GM19193 (cell line): ENCODE measurements around the gene KLHL25.

Experiments
- POLR2A ChIP-seq: IDR thresholded peaks from 4 replicates; pipeline ENCODE4 v1.6.1; 2011; ENCODE audit not compliant: insufficient read depth, insufficient read length; ENCODE audit errors: extremely low read depth

Gene KLHL25

DNA sequence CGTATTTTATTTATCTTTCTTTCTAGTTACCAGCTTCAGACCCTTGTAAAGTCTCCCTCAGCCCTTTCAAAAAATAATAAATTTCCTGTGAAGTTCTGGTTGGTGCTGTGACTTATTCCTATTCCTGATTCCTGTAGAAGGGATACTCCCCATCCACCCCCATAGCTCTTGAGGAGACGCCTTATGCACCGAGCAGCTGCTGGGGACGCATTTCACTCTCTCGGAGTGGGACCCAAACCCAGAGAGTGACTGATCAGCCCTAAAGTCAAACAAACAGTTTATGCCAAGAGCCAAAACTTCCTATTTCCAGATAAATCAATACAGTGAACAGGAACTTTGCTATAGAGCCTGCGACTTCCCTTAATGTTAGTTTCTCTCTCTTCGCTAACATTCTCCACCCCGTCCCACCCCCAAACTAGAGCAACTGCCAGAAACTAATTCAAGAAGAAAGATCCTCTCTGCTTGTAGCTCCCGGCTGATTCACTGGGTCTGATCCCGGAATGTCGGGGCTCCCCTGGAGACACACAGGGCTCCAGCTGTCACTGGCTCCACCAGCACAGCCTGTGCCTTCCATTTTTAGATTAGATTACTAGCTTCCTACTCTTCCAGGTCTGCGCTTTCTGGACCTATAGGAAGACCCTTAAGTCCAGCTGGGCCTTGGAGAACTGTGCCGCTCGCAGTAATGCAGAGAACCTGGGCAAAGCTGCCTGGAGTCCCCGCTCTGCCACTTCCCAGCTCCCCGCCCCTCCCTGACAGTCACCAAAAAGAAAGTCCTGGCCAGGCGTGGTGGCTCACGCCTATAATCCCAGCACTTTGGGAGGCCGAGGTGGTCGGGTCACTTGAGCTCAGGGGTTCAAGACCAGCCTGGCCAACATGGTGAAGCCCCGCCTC is 45.2 kb downstream of the KLHL25 start:
- no peak for TF ChIP-seq POLR2A

- peak; percentile 32 for TF ChIP-seq POLR2A
These were observed 46.0 kb downstream of the KLHL25 start for GRCh38 chr15:85748729-85749128.

DNA sequence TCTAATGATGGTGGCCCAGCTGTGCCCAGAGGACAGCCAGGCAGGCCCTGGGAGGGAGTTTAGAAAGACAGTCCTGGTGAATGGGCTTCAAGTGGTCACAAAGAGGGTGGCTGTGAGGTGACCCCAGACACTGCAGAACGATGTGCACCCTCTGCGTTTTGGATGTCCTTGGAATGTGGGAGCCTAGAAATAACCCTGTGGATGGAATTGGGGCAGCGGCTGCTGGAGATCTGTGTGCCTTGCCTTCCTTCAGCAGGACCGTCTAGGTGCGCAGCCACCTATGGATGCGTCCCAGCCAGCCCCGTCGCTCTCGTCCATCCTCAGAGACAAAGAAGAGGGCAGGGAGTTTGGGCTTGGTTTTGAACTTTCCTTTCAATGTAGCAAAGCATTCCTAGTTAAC is 46.5 kb downstream of the KLHL25 start:
- TF ChIP-seq POLR2A: no peak

DNA sequence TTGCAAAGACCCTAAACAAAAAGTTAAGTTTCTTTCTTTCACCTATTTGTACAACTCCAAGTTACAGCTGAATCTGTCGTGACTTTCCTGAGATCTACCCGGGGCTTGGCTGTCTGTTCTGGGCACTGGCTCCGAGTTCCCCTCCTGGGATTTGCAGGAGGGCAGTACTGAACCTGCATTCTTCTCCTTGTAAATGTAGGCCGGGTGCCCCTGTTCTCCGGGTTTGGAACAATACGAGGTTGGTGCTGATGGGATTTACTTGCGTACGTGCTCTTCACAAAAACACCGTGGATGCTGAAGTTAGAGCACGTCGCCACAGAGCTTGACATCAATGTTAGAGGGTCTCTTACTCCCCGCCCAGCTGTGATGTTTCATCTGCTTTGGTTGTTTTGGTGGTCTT is 48.1 kb downstream of the KLHL25 start:
- no peak for TF ChIP-seq POLR2A

DNA sequence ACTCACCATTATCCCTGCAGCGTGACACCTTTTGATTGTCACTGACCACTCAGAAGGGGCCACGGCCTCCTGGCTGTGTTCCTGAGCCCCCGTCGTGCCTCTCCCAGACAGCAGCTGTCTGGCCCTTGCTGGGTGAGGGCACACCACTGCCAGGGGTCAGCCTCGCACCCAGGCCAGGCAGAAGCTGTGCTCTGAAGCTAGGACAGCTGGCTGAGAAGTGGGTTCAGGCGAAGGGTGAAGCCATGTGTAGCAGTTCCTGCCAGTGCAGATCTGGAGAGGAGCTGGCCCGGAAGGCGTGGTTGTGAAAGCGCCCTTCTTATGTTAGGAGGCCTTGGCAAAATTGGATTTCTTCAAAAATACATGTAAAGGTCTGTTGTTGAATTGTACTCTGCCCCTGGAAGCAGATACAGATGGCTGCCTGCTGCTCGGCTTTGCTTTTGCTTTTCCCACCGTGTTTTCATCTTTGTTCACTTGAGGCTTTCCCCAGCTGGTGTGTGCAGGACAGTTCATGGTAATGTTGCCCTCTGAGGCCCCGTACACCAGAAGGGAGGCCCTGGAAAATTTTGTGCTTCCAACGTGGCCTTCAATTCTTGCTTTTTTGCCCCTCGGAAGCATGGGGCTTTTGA is 49.1 kb downstream of the KLHL25 start:
- TF ChIP-seq POLR2A: no peak

- peak; percentile 21 for TF ChIP-seq POLR2A
These were observed 49.7 kb downstream of the KLHL25 start for GRCh38 chr15:85745023-85745422.

GRCh38 chr15:85744579-85744978 is 50.1 kb downstream of the KLHL25 start:
- no peak for TF ChIP-seq POLR2A

GRCh38 chr15:85743392-85744055 is 51.2 kb downstream of the KLHL25 start:
- no peak for TF ChIP-seq POLR2A

GRCh38 chr15:85742186-85742821 is 52.4 kb downstream of the KLHL25 start:
- no peak for TF ChIP-seq POLR2A

DNA sequence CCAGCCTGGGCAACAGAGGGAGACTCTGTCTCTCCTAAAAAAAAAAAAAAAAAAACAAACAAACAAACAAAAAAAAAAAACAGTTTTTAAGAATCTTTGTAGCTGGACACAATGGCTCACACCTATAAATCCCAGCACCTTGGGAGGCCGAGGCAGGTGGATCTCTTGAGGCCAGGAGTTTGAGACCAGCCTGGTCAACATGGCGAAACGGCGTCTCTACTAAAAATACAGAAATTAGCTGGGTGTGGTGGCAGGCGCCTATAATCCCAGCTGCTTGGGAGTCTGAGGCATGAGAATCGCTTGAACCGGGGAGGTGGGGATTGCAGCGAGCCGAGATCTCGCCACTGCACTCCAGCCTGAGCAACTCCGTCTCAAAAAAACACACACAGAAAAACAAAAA is 53.1 kb downstream of the KLHL25 start:
- TF ChIP-seq POLR2A: no peak

DNA sequence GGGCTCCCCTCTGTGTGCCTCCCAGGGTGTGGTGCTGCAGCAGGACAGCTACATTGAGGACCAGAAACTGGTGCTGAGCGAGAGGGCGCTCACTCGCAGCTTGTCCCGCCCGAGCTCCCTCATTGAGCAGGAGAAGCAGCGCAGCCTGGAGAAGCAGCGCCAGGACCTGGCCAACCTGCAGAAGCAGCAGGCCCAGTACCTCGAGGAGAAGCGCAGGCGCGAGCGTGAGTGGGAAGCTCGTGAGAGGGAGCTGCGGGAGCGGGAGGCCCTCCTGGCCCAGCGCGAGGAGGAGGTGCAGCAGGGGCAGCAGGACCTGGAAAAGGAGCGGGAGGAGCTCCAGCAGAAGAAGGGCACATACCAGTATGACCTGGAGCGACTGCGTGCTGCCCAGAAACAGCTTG is 53.7 kb downstream of the KLHL25 start:
- TF ChIP-seq POLR2A: no peak

DNA sequence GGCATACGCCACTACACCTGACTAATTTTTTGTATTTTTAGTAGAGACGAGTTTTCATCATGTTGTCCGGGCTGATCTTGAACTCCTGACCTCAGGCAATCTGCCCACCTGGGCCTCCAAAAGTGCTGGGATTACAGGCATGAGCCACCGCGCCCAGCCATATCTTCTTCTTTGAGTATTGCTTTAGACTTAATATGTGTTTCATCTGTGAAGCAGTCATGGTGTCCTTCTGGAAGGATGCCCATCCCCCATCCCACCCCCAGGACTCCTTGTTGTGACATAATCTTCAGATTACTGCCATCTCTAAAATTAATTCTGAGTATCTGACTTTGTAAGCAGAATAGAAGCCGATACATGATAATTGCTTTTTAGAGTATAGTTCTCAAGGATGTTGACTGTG is 57.7 kb downstream of the KLHL25 start:
- TF ChIP-seq POLR2A: no peak

DNA sequence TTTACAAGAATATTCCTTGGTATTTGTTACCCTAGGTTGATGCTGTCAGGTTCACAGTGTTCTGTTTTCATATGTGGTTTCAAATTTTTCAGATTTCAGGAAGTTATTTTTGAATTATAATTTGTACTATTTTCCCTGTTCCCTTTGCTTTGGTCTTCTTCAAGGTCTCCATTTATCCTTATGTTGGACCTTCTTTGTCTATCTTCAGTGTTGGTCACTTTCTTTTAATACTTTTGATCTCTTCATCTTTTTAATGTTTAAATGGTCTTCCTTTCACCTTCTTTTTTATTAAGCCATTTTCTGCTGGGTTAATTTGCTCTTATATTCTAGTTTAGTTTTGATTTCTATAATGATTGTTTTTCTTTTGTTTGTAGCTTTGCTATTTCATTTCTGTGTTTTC is 61.3 kb downstream of the KLHL25 start:
- TF ChIP-seq POLR2A: no peak

GRCh38 chr15:85730001-85730820 is 64.5 kb downstream of the KLHL25 start:
- TF ChIP-seq POLR2A: no peak

DNA sequence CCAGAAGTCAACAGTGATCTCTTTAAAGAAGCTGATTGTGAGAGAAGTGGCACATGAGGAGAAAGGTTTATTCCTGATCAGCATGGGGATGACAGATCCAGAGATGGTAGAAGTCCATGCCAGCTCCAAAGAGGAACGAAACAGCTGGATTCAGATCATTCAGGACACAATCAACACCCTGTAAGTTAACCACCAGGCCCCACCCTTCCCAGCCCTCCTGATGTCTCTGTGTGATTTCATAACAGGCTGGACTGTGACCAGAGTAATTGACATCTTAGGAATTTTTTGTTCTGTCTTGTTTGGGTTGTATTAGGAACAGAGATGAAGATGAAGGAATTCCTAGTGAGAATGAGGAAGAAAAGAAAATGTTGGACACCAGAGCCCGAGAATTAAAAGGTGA is 67.7 kb downstream of the KLHL25 start:
- TF ChIP-seq POLR2A: no peak

DNA sequence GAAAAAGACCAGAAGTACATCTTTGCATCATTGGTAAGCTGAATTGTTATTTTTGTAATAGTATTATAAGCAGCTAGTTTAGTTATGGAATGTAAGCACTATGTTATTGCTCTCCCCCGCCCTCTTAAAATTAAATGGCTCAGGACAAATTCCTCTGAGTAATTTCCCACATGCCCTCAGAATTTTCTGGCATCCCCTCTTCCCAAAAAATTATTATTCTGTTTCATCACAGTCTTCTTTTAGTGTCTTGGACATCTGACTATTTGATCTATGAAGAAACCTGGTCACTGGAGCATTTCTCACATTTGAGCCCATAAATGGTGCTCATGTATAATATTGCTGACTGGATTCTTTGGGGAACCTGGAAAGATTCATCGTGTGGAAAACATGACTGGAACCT is 68.3 kb downstream of the KLHL25 start:
- no peak for TF ChIP-seq POLR2A
